ENCODE measurements around the gene RAB19. TPM values are rescaled to one million over a fixed set of nuclear protein-coding genes. Genes with fewer than 3 reads are reported as not detected.
A peak's percentile ranks its signal among the peaks of the same experiment; 100 is the strongest.

RAB19 gene
- total and polyA plus RNA-seq, 4 experiments from 2014 or later, result 1.6 to 3.2 (median 2.3) TPM

- no peaks in the 10 kb centered on the region for H3K9me3 Mint-ChIP-seq
- Histone ChIP-seq H3K9me3 (ENCODE audit: control insufficient read depth in 1 of 2, low read length in 2 of 2) (no peaks in the 10 kb centered on the region), H3K36me3 (ENCODE audit: insufficient read depth, low read length) (no peaks in the 10 kb centered on the region), H3K27me3 (ENCODE audit: insufficient read depth, low read length) (no peaks in the 10 kb centered on the region), H3K4me3 (ENCODE audit: low read length in 2 of 2) (no peak overlapping the region), H3K4me1 (ENCODE audit: insufficient read depth, low read length) (no peaks in the 10 kb centered on the region), H3K27ac (ENCODE audit: low read depth, low read length) (no peak overlapping the region)
- H3K27me3 Mint-ChIP-seq, result no peaks in the 10 kb centered on the region
- ChIA-PET POLR2A (ENCODE audit: partially characterized antibody) (no interaction called here), CTCF (ENCODE audit: partially characterized antibody) (no interaction called here)
- DNase-seq, result no peak
- no peak overlapping the region for H3K27ac Mint-ChIP-seq
- H3K4me3 Mint-ChIP-seq, result no peak overlapping the region
- intact Hi-C loops (cut with micrococcal nuclease), result no loop called here
- H3K36me3 Mint-ChIP-seq, result no peaks in the 10 kb centered on the region
- H3K4me1 Mint-ChIP-seq, result no peaks in the 10 kb centered on the region
These were observed 31.5 kb downstream of the RAB19 start for GRCh38 chr7:140435252-140435895.

GRCh38 chr7:140439359-140439758 is 35.5 kb downstream of the RAB19 start:
- Histone ChIP-seq H3K36me3 (ENCODE audit: insufficient read depth, low read length) (no peaks in the 10 kb centered on the region), H3K27me3 (ENCODE audit: insufficient read depth, low read length) (no peaks in the 10 kb centered on the region), H3K4me3 (ENCODE audit: low read length in 2 of 2) (no peak overlapping the region), H3K4me1 (ENCODE audit: insufficient read depth, low read length) (no peaks in the 10 kb centered on the region), H3K9me3 (ENCODE audit: control insufficient read depth in 1 of 2, low read length in 2 of 2) (no peaks in the 10 kb centered on the region), H3K27ac (ENCODE audit: low read depth, low read length) (no peak overlapping the region)
- Mint-ChIP-seq H3K4me3 (no peak overlapping the region), H3K9me3 (no peaks in the 10 kb centered on the region), H3K36me3 (no peaks in the 10 kb centered on the region), H3K27ac (no peak overlapping the region), H3K27me3 (no peaks in the 10 kb centered on the region), H3K4me1 (peaks cover 0 to 3% (median 0%) of the 10 kb centered on the region in 4 donors)
- no peak for DNase-seq
- ChIA-PET CTCF (ENCODE audit: partially characterized antibody) (interaction anchor here (0.8 to 1.7 kb wide), 4 partner anchors 9 to 214 kb away, joined by 3 to 4 read pairs (median 3); no protein-coding TSS in a partner anchor), POLR2A (ENCODE audit: partially characterized antibody) (no interaction called here)
- intact Hi-C loops (cut with micrococcal nuclease), result no loop called here

- ChIA-PET CTCF (ENCODE audit: partially characterized antibody) (interaction anchor here (1.5 to 1.7 kb wide), 2 partner anchors 23 to 213 kb away, joined by 4 to 5 read pairs; no protein-coding TSS in a partner anchor), POLR2A (ENCODE audit: partially characterized antibody) (interaction anchor here (0.6 kb wide), 1 partner anchor 113 kb away, joined by 5 read pairs; no protein-coding TSS in a partner anchor)
- H3K27me3 Mint-ChIP-seq, result no peaks in the 10 kb centered on the region
- Histone ChIP-seq H3K9me3 (ENCODE audit: control insufficient read depth in 1 of 2, low read length in 2 of 2) (no peaks in the 10 kb centered on the region), H3K27me3 (ENCODE audit: insufficient read depth, low read length) (no peaks in the 10 kb centered on the region), H3K4me1 (ENCODE audit: insufficient read depth, low read length) (no peaks in the 10 kb centered on the region), H3K36me3 (ENCODE audit: insufficient read depth, low read length) (no peaks in the 10 kb centered on the region), H3K27ac (ENCODE audit: low read depth, low read length) (no peak overlapping the region), H3K4me3 (ENCODE audit: low read length in 2 of 2) (no peak overlapping the region)
- H3K4me1 Mint-ChIP-seq, result peaks cover 0 to 3% (median 0%) of the 10 kb centered on the region in 4 donors
- no peak overlapping the region for H3K4me3 Mint-ChIP-seq
- DNase-seq, result no peak
- H3K27ac Mint-ChIP-seq, result no peak overlapping the region
- H3K9me3 Mint-ChIP-seq, result no peaks in the 10 kb centered on the region
- H3K36me3 Mint-ChIP-seq, result no peaks in the 10 kb centered on the region
- intact Hi-C loops (cut with micrococcal nuclease), result no loop called here
These were observed 36.7 kb downstream of the RAB19 start for GRCh38 chr7:140440593-140440992.

GRCh38 chr7:140441519-140441918 is 37.7 kb downstream of the RAB19 start:
- ChIA-PET CTCF (ENCODE audit: partially characterized antibody) (no interaction called here), POLR2A (ENCODE audit: partially characterized antibody) (no interaction called here)
- Mint-ChIP-seq H3K27me3 (no peaks in the 10 kb centered on the region), H3K36me3 (no peaks in the 10 kb centered on the region), H3K4me3 (no peak overlapping the region), H3K9me3 (no peaks in the 10 kb centered on the region), H3K27ac (no peak overlapping the region), H3K4me1 (peaks cover 0 to 3% (median 0%) of the 10 kb centered on the region in 4 donors)
- no peaks in the 10 kb centered on the region for H3K4me1 ChIP-seq (ENCODE audit: insufficient read depth, low read length)
- no peak overlapping the region for H3K27ac ChIP-seq (ENCODE audit: low read depth, low read length)
- DNase-seq, result no peak
- H3K9me3 ChIP-seq (ENCODE audit: control insufficient read depth in 1 of 2, low read length in 2 of 2), result no peaks in the 10 kb centered on the region
- H3K36me3 ChIP-seq (ENCODE audit: insufficient read depth, low read length), result no peaks in the 10 kb centered on the region
- intact Hi-C loops (cut with micrococcal nuclease), result no loop called here
- no peaks in the 10 kb centered on the region for H3K27me3 ChIP-seq (ENCODE audit: insufficient read depth, low read length)
- H3K4me3 ChIP-seq (ENCODE audit: low read length in 2 of 2), result no peak overlapping the region

GRCh38 chr7:140446467-140446866 is 42.6 kb downstream of the RAB19 start:
- H3K36me3 ChIP-seq (ENCODE audit: insufficient read depth, low read length), result no peaks in the 10 kb centered on the region
- peaks cover 18% of the 10 kb centered on the region for H3K4me1 ChIP-seq (ENCODE audit: insufficient read depth, low read length)
- ChIA-PET POLR2A (ENCODE audit: partially characterized antibody) (no interaction called here), CTCF (ENCODE audit: partially characterized antibody) (no interaction called here)
- H3K4me3 Mint-ChIP-seq, result no peak overlapping the region
- no peaks in the 10 kb centered on the region for H3K9me3 ChIP-seq (ENCODE audit: control insufficient read depth in 1 of 2, low read length in 2 of 2)
- peaks cover 0 to 2% of the 10 kb centered on the region in 2 donors for H3K36me3 Mint-ChIP-seq
- H3K27ac ChIP-seq (ENCODE audit: low read depth, low read length), result no peak overlapping the region
- intact Hi-C loops (cut with micrococcal nuclease), result no loop called here
- peak overlapping the region in 2 of 7 donors; percentile 48 to 55 for H3K27ac Mint-ChIP-seq
- no peak overlapping the region for H3K4me3 ChIP-seq (ENCODE audit: low read length in 2 of 2)
- no peaks in the 10 kb centered on the region for H3K9me3 Mint-ChIP-seq
- H3K4me1 Mint-ChIP-seq, result peaks cover 11 to 38% (median 20%) of the 10 kb centered on the region in 4 donors
- no peak for DNase-seq
- no peaks in the 10 kb centered on the region for H3K27me3 Mint-ChIP-seq
- H3K27me3 ChIP-seq (ENCODE audit: insufficient read depth, low read length), result no peaks in the 10 kb centered on the region

- no peaks in the 10 kb centered on the region for H3K9me3 Mint-ChIP-seq
- H3K4me3 Mint-ChIP-seq, result peak overlapping the region in 4 of 8 donors; percentile 22 to 74 (median 56)
- no peaks in the 10 kb centered on the region for H3K9me3 ChIP-seq (ENCODE audit: control insufficient read depth in 1 of 2, low read length in 2 of 2)
- H3K27me3 Mint-ChIP-seq, result no peaks in the 10 kb centered on the region
- H3K36me3 ChIP-seq (ENCODE audit: insufficient read depth, low read length), result no peaks in the 10 kb centered on the region
- H3K27ac ChIP-seq (ENCODE audit: low read depth, low read length), result no peak overlapping the region
- intact Hi-C loops (cut with micrococcal nuclease), result no loop called here
- ChIA-PET POLR2A (ENCODE audit: partially characterized antibody) (interaction anchor here (1.6 kb wide), 1 partner anchor 32 kb away, joined by 4 read pairs; the partner anchor contains the start of gene MKRN1), CTCF (ENCODE audit: partially characterized antibody) (interaction anchor here (0.9 to 1.0 kb wide), 2 partner anchors 10 to 31 kb away, joined by 3 read pairs; no protein-coding TSS in a partner anchor)
- peaks cover 16 to 47% (median 26%) of the 10 kb centered on the region in 4 donors for H3K4me1 Mint-ChIP-seq
- no peak for DNase-seq
- H3K4me3 ChIP-seq (ENCODE audit: low read length in 2 of 2), result no peak overlapping the region
- H3K27ac Mint-ChIP-seq, result peak overlapping the region in 4 of 7 donors; percentile 57 to 85 (median 70)
- peaks cover 18% of the 10 kb centered on the region for H3K4me1 ChIP-seq (ENCODE audit: insufficient read depth, low read length)
- H3K36me3 Mint-ChIP-seq, result peaks cover 6 to 8% of the 10 kb centered on the region in 2 donors
- H3K27me3 ChIP-seq (ENCODE audit: insufficient read depth, low read length), result no peaks in the 10 kb centered on the region
These were observed 44.0 kb downstream of the RAB19 start for GRCh38 chr7:140447841-140448240.

- Histone ChIP-seq H3K27me3 (ENCODE audit: insufficient read depth, low read length) (no peaks in the 10 kb centered on the region), H3K4me1 (ENCODE audit: insufficient read depth, low read length) (peaks cover 18% of the 10 kb centered on the region), H3K4me3 (ENCODE audit: low read length in 2 of 2) (no peak overlapping the region), H3K9me3 (ENCODE audit: control insufficient read depth in 1 of 2, low read length in 2 of 2) (no peaks in the 10 kb centered on the region), H3K27ac (ENCODE audit: low read depth, low read length) (no peak overlapping the region), H3K36me3 (ENCODE audit: insufficient read depth, low read length) (peaks cover 4% of the 10 kb centered on the region)
- POLR2A ChIA-PET (ENCODE audit: partially characterized antibody), result interaction anchor here (1.0 kb wide), 1 partner anchor 28 kb away, joined by 3 read pairs; no protein-coding TSS in a partner anchor
- intact Hi-C loops (cut with micrococcal nuclease), result no loop called here
- no peaks in the 10 kb centered on the region for H3K27me3 Mint-ChIP-seq
- peak overlapping the region in 3 of 7 donors; percentile 5 to 48 (median 46) for H3K27ac Mint-ChIP-seq
- H3K36me3 Mint-ChIP-seq, result peaks cover 17% of the 10 kb centered on the region in 2 donors
- DNase-seq, result no peak
- CTCF ChIA-PET (ENCODE audit: partially characterized antibody), result no interaction called here
- no peaks in the 10 kb centered on the region for H3K9me3 Mint-ChIP-seq
- peaks cover 18 to 55% (median 26%) of the 10 kb centered on the region in 4 donors for H3K4me1 Mint-ChIP-seq
- H3K4me3 Mint-ChIP-seq, result no peak overlapping the region
These were observed 45.1 kb downstream of the RAB19 start for GRCh38 chr7:140448781-140449480.
